GM03348 (cell line): Measurements from ENCODE around the gene FGF19.
A peak's percentile ranks its signal among the peaks of the same experiment; 100 is the strongest.
"Not testable (repeated sequence)": the region's sequence is repeated elsewhere in the genome, so short reads cannot be mapped to it uniquely, and the experiment has no call there.

Experiments used
- DNase-seq: peaks from one replicate; pipeline ENCODE4 v3.0.0; 2012; ENCODE audit warnings: low spot score

FGF19 gene

DNA sequence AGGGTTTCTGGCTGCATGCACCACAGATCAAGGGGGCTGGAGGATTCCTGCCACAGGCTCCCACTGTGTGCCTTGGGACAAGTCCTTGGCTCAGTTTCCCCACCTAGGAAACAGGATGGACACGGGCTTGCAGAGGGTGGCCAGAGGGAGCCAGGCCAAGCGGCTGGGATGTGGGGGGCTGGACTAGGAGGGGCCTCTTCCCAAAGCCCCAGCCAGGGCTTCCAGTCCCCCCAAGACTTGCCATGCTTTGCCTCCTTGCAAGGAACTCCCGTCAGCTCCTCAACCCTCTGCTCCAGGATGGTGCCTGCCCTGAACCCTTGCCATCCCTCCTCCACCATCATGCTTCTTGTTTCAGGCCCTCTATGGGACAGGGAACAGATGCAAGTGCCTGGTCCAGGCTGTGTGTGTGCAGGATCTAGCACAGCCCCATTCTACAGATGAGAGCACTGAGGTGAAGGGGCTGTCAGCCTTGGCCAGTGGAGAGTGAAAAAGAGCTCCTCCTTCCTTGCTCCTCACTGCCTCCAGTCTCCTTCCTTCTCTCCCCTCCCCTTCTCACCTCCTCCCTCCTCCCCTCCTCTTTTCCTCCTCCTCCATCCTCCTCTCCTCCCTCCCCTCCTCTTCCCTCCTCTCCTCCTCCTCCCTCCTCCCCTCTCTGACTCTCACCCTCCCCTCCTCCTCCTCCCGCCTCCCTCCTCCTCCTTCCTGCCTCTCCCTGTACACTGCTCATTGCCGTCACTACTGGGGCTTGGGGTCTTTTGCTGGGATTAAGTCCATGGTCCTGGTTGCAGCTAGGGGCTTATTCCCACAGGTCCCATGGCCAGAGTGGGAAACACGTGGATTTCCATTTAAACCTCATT is 13.3 kb upstream of the FGF19 start:
- no peak for DNase-seq

DNA sequence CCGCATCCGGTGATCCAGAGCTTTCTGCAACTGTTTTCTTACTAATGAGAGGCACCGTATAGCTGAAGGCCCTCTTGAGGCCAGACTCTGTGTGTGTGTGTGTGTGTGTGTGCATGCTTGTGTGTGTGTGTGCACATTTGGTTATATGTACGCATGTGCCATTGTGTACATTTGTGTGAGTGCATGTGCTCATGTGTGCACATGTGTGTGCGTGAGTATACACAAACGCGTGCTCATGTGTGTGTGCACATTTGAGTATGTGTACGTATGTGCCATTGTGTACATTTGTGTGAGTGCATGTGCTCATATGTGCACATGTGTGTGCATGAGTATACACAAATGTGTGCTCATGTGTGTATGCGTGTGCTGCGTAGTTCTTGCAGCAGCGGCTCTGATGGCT is 12.3 kb upstream of the FGF19 start:
- no peak for DNase-seq

DNA sequence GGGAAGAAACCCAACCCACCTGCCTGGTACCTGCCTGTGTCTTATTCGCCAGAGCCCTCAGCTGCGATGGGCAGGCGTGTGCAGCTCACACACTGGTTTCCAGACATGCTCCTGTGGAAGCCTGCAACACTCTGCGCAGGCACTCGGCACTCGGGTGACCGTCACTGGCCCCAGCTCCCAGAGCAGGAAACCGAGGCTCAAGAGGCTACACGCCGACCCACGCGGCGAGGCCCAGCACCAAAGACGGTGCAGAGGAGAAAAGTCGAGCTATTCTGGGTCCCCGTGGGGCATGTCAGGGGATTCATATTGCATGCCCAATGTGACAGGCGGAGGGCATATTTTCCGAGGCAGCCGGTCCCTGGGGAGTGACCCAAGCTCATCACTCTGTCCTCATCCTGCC is 11.6 kb upstream of the FGF19 start:
- no peak for DNase-seq

DNA sequence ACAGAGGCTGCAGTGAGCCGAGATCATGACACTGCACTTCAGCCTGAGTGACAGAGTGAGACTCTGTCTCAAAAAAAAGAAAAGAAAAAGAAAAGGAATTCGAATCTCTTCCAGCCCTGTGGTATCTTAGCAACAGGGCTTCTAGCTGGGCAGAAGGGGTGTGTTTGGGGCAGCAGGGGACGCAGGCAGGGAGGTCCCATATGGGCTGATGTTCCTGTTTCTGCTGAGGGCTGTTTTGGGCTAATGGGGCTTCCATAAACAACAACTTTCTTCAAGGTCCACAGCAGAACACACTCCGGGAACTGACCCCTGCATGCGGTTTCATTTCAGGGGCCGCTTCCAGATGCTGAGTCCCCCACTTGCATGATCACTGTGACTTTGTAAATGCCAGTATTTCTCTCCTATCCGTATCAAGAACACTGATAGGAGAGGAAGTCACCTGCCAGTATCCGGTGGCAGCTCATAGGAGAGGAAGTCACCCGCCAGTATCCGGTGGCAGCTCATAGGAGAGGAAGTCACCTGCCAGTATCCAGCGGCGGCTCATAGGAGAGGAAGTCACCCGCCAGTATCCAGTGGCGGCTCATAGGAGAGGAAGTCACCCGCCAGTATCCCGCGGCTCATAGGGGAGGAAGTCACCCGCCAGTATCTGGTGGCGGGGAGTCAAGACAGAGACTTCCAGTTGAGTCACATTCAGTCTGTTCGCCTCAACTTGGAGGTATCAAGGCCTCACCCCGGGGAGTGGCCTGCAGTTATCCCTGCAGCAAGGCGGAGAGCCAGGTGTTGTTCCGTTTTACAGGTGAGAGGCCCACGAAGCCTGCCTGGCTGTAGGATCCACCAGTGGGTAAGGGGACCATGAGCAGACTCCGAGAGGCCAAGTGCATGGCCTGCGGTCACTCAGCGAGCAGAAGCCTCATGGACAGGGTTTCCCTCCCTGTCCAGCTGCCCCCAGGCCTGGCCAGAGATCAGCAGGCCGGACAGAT is 8.3 kb upstream of the FGF19 start:
- no peak for DNase-seq

DNA sequence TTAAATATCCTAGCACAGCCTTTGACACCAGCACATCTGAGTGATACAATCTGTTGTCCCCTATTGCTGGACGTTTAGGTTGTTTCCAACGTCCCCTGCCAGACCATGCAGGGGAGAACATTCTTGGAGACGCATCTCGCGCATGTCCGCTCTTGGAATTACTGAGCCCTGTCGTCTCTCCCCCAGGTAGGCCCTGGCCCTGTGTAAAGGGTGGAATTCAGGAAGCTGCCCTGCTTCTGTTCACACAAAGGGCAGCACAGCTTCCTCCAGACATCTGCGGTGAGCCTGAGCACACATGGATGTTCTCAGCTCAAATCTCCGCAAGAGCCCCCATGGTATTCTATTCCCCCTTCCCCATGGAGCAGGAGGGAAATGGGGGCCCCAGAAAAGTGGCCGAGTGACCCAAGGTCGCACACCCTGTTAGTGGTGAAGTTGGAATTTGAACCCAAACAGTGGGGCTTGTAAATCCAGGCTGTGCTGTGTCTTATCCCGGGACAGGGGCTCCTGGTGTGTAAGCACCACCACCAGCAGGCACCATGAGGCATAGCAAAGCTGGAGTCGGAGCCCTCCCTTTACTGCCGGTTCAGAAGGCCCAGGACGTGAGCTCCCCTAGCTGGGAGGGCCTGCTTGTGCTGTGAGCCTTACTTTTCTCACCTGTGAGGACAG is 5.0 kb upstream of the FGF19 start:
- no peak for DNase-seq

DNA sequence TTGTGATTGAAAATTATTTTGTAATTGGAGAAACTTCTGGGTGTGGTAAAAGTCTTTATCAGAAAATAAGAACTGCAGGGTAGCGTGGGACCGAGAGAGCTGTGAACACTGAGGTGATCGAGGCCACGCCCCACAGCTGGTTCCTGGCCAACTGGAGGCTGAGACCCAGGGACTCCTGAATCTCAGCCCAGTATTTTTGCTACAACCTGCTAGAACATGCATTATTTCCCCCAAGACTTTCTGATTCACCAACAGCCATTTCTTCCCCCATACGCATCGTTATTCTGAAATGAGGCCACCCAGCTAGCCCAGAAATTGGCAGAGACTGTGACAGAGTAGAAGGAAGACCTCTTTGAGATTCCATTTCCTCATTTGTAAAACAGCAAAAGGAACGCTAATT is 3.4 kb upstream of the FGF19 start:
- no peak for DNase-seq

DNA sequence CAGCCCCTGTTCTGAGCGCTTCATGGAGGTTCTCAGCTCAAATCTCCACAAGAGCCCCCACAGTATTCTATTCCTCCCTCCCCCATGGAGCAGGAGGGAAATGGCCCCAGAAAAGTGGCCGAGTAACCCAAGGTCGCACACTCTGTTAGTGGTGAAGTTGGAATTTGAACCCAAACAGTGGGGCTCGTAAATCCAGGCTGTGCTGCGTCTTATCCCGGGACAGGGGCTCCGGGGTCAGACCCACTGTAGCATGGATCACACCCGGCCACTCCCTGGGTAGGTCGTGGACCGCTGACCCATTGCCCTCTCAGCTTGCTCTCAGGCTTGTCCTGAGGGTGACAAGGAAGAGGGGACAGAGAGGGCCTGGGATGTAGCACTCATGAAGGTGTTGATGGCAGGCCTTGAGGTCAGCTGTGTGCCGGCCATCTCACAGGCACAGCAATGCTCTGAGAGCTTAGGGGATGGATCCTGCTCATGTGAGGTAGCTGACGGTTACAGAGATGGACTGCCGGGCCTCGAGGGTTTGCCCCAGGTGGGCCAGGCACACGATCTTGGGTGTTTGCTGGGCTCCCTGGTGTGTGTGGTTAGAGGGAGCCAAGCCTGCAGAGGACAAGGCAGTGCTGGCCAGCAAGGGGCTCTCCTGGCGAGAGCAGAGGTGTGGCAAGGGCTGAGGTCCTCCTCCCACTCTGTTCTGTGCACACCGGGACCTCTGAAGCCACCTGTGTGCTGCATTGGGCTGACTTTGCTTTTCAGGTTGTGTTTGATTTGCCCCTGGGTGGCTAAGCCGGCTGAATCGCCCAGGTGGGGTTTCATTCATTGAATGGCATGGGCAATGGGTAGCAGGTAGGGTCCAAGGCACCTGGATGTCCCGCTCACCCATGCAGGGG is 2.3 kb upstream of the FGF19 start:
- DNase-seq: no peak

DNA sequence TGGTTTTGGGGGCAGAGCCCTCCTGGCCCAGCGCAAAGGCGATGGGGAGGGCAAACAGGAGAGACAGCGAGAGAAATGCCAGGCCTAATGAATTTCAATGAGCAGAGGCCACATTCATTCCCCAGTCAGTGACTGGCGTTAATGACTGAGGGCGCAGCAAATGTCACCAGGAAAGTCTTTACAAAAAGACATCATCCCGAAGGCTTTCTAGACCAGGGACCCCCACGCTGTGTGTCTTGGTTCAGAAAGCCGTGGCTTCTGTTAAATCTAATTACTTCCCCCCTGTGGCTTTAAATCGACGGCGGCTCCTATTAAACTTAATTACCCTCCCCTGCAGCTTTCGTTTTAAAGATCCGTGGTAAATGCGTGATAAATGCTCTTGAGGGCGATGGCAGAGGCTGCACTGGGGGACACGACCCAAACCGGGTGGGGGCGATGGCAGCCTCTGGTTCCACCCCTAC is 1.6 kb upstream of the FGF19 start:
- no peak for DNase-seq

DNA sequence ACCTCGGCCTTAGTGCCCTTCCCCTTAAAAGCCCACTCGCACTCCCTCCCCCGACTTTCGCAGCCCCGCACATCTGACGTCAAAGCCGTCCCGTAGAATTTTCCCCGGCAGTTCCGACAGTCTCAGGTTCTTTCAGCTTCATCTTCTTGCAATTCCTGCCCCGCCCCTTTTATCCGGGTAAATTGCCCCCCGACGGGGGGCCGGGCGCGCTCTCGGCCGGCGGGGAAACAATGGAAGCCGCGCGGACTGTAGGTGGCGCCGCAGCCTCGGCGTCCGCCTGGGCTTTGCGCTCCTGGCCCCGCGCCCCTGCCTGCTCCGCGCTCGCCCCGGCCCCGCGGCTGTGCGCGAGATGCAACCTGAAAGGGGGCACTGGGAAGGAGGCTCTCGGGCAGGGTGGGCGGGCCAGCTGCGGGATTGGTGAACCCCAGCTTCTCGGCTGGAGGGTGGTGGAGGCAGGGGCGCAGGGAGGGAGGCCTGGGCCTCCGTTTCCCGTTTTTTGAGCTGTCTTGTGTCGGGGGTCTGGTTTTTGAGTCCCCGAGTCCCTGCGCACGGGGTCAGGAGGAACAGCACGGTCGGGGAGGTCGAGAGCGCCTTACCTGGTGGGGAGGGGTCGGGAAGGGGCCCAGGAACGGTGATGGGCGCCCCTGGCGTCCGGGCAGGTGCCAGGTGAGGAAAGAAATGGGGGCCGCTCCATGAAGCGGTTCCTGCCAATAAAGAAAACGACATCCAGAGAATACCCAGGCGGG is 859 bp upstream of the FGF19 start:
- peak; percentile 57 for DNase-seq

DNA sequence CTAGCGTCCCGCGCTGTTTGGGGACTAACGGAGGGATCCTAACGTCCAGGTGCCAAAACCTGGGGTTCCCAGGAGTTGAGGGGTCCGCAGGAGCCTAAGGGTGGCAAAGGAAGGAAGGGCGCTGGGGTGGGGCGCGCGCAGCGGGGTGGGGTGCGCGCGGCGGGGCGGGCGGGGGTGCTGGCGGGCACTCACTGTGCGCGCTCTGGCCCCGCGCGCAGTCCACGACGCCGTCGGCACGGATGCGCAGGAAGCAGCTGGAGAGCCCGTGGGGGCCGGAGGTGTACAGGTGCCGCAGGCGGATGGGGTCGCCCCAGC is 412 bp downstream of the FGF19 start:
- peak; percentile 7 for DNase-seq

DNA sequence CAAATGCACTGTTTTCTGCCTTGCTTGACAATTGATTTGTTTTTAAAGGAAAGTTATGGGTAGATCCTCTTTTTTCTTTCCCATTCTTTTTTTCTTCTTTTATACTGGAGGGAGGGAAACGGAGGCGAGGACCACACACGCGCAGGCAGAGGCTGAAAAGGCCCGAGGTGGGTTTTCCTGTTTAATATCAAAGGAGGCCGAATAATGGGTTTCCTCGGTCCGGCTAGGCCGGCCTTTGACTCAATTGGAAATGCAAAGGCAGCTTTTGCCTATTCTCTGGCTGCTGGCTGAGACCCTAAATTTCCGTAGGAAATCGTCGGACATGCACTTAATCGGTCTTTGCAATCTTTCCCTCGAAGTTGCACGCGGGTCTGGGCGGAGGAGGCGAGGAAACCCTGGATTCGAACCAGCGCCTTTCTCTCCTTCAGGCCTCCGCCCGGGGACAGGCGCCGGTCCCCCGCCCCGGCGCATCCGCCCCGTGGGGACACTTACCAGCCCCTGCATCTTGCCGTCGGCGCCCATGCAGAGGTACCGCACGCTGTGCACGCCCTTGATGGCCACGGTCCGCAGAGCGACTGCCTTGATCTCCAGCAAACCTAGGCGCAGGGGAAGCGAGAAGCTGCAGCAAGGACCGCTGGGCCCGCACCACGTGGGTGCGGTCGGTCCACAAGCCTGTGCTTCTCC is 911 bp downstream of the FGF19 start:
- DNase-seq: no peak

DNA sequence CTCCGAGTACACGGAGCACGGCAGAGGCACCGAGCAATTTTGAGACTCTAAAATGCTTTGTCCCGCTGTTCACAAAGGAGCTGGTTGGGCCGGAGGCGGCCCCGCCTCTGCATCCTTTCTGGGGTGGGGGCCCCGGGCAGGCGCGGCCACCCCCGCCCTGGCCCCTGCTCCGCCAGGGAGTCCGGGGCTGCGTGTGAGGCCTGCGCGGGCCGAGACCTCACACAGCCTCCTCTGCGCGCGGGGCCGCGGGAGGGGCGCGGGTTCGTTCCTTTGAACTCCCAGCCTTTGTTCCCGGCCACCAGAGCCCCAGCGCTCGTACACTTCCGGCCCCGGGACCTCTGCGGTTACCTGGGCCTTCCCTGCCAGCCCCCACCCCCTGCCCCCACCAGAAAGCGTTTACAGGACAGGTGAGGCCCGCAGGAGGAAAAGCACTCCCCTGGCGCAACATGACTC is 1.6 kb downstream of the FGF19 start:
- DNase-seq: no peak

DNA sequence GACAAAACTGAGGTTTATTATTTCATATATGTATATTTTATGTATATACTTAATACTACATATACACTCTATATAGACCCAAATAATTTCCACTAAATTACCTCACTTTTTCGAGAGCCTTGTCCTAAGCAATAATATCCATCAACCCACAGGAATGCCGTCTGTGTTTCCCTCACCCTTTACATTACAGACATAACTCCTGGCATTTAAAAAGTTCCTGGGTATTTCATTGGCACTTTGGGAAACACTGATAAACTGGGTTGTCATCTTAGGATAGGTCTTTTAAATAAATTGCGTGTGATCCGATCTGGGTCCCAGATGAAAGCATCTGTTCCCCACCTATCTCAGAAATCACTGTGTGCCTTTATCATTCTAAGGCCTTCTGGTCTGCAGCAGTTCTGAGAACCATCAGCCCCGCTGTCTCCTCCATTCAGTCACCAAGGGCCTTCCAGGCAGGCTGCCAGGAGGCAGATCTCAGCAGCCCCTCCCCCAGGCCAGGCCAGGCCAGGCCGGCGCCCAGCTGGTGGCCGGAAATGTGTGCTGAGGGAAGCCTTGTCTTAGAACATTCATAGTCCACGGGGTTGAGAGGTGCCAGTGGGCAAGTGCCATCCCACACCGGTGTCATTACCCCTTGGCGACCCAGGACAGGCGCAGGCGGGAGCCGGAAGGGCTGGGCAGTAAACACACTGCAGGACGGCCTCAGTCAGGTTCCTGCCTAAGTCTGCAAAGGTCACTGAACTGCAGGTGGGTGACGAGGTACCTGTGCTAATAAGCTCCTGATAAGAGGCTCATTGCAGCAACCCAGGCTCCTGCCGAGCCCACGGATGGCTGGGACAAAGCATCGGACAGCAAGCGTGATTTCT is 3.3 kb downstream of the FGF19 start:
- no peak for DNase-seq

DNA sequence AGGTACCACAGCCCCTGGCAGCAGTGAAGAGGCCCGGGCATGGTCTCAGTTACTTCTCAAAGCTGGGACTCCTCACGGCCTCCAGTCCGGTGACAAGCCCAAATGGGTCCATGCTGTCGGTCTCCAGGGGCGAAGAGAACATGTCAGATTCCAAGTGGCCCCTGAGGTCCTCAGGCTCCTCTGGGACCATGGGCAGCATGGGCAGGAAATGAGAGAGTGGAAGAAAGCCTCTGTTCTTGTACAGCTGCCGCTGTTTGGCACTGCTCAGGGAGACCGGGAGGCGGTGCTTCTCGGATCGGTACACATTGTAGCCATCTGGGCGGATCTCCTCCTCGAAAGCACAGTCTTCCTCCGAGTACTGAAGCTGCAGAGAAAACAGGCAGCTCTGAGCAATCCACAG is 4.6 kb downstream of the FGF19 start:
- DNase-seq: peak; percentile 55

DNA sequence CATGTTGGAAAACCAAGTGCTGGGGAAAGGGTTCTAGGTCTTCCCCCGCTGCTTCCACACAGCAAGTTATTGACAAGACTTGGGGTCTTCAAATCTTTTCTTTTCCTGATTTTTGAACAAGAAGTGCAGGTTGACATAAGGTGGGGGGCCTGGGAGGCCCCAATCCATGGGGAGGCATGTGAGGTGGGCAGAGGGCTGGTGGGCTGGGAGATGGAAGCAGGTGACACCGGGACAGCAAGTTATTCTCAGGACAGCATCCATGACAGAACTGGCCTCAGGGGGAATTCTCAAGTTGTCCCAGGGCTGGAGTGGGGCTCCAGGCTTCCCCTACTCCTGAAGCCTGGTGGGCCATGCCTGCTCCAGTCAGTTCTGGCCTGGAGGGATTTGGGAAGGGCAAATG is 5.5 kb downstream of the FGF19 start:
- no peak for DNase-seq

DNA sequence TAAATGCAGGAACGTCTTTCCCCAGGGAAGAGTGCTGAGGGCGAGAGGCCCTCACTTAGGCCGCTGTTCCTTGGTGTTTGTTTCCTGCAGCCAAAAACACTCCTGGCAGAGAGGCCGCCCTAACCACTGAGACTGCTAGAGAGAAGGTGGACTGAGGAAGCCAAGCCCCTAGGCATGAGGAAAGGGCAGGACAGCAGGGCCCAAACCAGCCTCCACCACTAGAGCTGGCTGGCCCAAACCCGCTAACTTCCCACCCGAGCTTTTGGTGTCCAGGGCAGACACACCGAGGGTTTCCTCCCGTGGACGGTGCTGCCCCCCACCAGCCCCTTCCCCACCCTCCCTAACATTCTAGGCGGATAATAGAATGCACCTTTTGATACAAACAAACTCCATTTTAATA is 6.0 kb downstream of the FGF19 start:
- no peak for DNase-seq

DNA sequence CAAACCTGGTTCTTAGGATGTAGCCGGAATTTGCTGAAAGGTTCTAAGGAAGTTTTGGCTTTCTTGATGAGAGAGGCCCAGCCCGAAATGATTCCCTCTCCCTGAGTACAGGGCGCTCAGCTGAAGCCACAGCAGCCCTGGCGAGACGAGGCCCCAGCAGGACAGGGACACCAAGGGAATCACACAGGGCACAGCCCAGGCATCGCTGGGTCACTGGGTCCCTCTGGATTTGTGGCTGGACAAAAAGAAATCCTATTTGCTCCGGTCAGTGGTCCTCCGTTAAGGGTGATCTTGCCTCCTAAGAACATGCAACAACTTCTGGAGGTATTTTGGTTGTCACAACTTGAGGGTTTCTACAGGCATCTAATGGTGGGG is 6.4 kb downstream of the FGF19 start:
- DNase-seq: no peak

DNA sequence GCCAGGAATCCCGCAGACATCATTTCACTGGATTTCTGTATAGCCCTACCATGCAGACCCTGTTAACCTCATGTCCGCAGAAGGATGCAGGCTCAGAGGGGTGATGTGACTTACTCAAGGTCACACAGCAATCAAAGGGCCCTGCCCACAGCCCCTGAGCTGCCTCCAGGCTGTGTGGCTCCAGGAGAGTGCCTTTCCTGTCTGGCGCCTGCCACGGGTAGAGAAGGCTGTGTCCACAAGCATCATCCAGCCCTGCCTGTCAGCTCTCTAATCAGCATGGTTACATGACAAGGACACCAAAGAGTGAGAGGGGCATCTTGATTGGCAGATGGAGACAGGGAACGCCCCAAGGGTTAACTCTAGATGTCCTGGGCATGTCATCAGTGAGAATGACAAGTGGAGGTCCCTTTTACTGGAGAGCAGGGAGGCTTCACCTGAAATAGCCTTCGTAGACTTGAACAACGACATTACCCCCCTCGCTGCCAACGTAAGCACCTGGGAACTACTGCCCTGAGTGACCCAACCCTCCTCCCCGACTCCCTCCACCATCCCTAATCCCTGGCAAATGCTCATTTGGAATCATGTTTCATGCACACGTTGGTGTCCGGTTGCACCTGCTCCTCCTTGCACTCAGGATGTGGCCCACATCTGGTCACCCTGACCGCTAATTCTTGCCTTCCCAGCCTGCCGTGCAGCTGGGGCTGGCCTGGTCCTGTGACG is 6.9 kb downstream of the FGF19 start:
- no peak for DNase-seq

DNA sequence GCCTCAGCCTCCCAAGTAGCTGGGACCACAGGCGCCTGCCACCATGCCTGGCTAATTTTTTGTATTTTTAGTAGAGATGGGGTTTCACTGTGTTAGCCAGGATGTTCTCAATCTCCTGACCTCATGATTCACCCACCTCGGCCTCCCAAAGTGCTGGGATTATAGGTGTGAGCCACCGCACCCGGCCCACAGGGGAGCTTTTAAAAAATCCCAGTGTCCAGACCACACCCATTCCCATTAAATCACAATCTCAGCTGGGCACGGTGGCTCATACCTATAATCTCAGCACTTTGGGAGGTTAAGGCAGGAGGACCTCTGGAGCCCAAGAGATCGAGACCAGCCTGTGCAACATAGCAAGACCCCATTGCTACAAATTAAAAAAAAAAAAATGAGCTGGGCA is 7.8 kb downstream of the FGF19 start:
- DNase-seq: not testable (repeated sequence)
